Panc1 (cell line): ENCODE results near the gene ARGFX.

Experiments
- CTCF ChIP-seq: fragments of 450-650 bp; IDR thresholded peaks from 2 replicates; pipeline ENCODE4 v1.5.1; 2017; ENCODE audit warnings: mild to moderate bottlenecking
- POLR2AphosphoS5 ChIP-seq: IDR thresholded peaks from 2 replicates; pipeline ENCODE4 v1.6.1; 2012; ENCODE audit warnings: mild to moderate bottlenecking, low read depth, low read length, moderate library complexity

- no peak for TF ChIP-seq CTCF
- no peak for TF ChIP-seq POLR2AphosphoS5
Observed at GRCh38 chr3:121584418-121584817, 16.7 kb downstream of the ARGFX start.
